ENCODE measurements around the gene GAL.

DNA sequence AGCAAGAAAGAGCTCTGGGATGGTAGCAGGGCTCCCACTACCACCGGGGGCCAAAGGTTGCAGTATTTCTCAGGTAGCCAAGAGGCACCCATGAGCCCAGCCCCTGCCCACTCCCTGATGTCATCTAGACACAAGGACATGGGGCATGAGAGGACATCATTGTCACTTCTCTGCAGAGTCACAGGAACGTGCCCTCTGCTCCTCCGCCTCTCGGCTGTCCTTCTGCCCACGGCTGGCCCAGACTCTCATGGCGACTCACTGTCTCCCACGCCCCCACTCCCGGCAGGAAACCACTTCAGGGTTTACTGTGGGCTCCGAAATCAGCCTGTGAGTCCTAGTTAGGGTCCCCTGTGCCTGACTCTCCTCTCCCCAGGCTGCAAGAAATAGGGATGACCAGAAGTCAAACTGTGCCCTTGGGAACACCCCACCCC, 1.8 kb upstream of the GAL start:
- TF ChIP-seq TAF1 (IDR thresholded peaks at IDR 0.05; ENCODE audit: borderline replicate concordance, insufficient read depth, low read length), result no peak
- no peak for TF ChIP-seq POLR2AphosphoS5 (IDR thresholded peaks at IDR 0.05; ENCODE audit: low read depth, low read length)
- TF ChIP-seq, protein P1, sequence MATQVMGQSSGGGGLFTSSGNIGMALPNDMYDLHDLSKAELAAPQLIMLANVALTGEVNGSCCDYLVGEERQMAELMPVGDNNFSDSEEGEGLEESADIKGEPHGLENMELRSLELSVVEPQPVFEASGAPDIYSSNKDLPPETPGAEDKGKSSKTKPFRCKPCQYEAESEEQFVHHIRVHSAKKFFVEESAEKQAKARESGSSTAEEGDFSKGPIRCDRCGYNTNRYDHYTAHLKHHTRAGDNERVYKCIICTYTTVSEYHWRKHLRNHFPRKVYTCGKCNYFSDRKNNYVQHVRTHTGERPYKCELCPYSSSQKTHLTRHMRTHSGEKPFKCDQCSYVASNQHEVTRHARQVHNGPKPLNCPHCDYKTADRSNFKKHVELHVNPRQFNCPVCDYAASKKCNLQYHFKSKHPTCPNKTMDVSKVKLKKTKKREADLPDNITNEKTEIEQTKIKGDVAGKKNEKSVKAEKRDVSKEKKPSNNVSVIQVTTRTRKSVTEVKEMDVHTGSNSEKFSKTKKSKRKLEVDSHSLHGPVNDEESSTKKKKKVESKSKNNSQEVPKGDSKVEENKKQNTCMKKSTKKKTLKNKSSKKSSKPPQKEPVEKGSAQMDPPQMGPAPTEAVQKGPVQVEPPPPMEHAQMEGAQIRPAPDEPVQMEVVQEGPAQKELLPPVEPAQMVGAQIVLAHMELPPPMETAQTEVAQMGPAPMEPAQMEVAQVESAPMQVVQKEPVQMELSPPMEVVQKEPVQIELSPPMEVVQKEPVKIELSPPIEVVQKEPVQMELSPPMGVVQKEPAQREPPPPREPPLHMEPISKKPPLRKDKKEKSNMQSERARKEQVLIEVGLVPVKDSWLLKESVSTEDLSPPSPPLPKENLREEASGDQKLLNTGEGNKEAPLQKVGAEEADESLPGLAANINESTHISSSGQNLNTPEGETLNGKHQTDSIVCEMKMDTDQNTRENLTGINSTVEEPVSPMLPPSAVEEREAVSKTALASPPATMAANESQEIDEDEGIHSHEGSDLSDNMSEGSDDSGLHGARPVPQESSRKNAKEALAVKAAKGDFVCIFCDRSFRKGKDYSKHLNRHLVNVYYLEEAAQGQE (IDR thresholded peaks at IDR 0.05; ENCODE audit: insufficient read depth in 1 of 2, low read depth in 2 of 2, low read length in 2 of 2), result no peak
- TF ChIP-seq SIN3A (IDR thresholded peaks at IDR 0.05; ENCODE audit: borderline replicate concordance, insufficient read depth, low read length), result no peak
- no peak for TF ChIP-seq FOXP2 (optimal IDR thresholded peaks at IDR 0.05; ENCODE audit: borderline replicate concordance, extremely low read depth, extremely low read length, insufficient read depth)
